ENCODE measurements around the gene RANGAP1.

RANGAP1 gene

DNA sequence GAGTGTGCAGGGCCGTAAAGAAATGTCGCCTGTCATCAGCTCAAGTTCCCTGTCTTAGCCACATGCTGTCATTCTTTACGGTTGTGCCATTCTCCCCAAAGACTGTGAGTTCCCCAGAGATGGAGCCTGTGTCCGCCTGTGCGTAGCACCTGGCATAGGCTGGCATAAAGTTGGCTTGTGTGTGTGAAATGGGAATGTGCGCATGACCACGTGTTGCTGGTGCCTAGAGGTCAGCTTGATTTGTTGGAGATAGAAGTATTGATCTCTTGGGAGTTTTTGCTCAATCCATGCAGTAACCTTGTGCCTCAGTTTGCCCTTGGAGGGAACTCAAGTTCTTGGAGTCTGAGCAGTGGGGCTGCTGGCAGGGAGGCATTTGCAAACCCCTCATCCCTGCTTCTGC is 54.6 kb downstream of the RANGAP1 start:
- DNase-seq: no peak

DNA sequence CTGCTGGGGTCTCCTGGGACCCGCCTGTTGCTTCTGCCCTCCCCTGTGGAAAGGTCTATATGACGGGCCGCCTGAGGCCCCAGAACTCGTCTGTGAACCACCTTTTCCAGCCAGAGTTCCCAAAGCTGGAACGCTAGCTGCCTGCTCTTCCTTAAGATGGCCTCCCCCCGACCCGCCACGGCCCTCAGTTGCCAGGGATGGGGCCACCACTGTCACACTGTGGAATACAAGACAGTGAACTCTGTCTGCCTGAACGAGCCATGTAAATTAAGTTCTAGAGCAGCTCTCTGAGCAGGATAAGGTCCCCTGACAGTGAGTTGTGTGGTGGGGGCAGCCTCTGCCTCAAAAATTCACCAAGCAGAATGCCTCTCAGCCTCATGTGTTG is 55.6 kb downstream of the RANGAP1 start:
- DNase-seq: no peak

GRCh38 chr22:41229730-41230400 is 56.1 kb downstream of the RANGAP1 start:
- no peak for DNase-seq

GRCh38 chr22:41229215-41229614 is 56.8 kb downstream of the RANGAP1 start:
- DNase-seq: no peak

DNA sequence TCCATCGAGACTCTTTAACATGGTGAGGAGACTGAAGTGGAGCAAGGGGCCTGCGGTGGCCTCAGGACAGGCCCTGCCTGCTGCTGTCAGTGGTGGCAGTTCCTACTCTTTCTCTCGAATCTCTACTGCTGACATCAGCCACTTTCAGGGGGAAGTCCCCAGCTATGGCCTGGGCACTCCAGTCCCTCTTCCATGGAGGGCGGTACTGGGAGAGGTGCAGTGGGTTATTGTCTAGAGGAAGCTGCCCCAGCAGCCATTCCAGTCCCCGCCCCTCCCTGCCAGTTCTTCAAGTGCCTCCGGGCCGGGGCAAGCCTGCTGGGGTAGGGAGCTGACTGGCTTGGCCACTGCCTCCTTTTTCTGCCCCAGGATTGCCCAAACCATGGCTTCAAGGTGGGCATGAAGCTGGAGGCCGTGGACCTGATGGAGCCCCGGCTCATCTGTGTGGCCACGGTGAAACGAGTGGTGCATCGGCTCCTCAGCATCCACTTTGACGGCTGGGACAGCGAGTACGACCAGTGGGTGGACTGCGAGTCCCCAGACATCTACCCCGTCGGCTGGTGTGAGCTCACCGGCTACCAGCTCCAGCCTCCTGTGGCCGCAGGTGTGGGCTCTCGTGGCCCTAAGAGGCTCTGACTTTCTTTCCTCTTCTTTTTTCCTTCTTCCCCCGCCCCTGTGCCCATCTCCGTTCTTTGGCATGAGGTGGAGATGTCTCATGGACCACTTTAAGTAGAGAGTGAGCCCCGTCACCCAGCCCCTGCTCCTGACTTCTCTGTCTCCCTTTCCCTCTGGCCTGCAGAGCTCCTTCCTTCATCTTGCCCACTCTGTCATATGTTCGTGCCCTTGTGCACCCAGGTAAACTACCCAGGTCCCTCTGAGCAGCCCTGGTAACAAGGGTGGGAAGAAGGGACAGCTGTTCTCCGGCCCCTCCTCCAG is 59.0 kb downstream of the RANGAP1 start:
- DNase-seq: no peak

GRCh38 chr22:41223535-41223934 is 62.5 kb downstream of the RANGAP1 start:
- DNase-seq: no peak

- no peak for DNase-seq
Measured at GRCh38 chr22:41222846-41223507, 63.0 kb downstream of the RANGAP1 start.

DNA sequence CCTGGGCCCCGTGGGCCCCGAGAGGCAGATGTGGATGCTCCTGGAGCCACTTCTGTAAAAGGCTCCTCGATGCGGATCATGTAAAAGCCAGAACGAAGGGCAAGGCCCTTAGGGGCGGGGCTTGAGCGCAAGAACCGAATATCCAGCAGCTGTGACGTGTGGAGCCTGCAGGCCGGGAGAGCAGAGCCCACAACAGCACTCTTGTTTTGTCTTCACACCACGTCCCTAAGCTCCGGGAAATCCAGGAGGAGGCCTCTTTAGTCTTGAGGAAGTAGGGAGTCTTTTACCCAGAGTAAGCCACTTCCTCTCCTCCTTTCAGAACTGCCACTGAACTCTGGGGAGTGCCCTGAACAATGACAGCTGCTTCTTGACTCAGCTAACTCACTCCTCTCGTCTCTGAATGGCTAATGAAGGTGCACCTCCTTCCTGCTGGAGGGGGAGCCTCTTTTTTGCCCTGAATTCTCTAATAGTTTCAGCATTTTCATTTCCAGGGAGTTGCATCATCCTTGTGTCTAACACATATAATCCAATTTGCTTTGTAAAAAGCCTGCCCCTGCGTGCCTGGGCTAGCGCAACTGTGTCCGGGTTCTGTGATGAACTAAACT is 68.3 kb downstream of the RANGAP1 start:
- DNase-seq: peak; percentile 44

DNA sequence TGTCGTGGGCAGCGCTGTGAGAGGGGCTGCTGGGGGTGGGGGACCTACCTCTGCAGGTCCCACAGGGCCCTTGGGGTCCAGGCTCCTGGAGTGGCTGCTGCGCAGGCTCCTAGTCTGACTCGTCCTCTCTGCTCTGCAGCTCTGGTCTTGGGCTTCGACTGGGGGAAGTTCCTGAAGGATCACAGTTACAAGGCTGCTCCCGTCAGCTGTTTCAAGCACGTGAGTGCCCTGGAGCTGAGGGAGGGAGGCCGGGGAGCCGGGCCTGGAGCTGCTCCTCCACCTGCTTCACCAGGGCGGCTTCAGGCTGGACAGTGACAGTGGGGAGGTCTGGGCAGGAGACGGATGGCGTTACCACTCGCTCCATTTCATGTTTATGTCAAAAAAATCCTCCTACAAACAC is 69.0 kb downstream of the RANGAP1 start:
- no peak for DNase-seq

- no peak for DNase-seq
Measured at GRCh38 chr22:41215926-41216325, 70.1 kb downstream of the RANGAP1 start.

DNA sequence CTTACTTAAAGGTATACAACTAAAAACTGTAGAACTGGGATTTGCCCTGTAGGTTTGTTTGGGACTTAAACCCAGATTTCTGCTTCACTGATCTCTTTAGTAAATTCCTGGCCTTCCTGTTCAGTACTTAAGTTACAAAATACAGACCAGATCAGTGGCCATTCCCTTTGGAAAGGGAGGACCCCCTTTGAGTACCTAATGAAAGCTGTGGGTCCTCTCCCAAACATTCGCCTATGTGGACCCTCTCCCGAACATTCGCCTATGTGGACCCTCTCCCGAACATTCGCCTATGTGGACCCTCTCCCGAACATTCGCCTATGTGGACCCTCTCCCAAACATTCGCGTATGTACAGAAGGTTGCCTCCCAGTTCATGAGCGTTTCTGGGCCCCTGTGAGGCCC is 70.6 kb downstream of the RANGAP1 start:
- DNase-seq: no peak

- no peak for DNase-seq
Measured at GRCh38 chr22:41206719-41207118, 79.3 kb downstream of the RANGAP1 start.

GRCh38 chr22:41204992-41205900 is 80.7 kb downstream of the RANGAP1 start, which contains the start of gene L3MBTL2:
Gene L3MBTL2, plus strand, starts transcription at chr22:41205312. Its CDS starts 51 bp downstream, at chr22:41205363.
- peak; percentile 97 for DNase-seq

DNA sequence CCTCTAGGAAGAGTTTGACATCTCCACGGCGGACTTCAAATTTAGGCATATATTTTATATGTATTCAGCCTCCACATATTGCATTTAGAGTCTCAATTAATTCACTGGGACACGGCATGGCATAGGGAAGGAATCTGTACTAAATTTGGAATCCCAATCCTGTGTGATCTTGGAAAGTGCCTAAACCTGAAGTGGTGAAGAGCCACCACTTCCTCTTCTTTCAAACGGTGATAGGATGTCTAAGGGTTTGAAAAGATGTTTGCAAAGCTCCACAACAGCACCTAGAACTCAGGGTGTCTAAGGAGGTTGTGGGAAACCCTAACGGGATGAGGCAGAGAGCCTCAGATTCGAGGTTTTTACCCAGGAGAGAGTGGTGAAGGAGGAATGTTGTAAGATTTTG is 81.9 kb downstream of the RANGAP1 start:
- DNase-seq: no peak

GRCh38 chr22:41203118-41203517 is 82.9 kb downstream of the RANGAP1 start:
- no peak for DNase-seq

GRCh38 chr22:41201141-41201540 is 84.8 kb downstream of the RANGAP1 start:
- DNase-seq: no peak

- peak; percentile 71 for DNase-seq
Measured at GRCh38 chr22:41198027-41198580, 87.9 kb downstream of the RANGAP1 start.

DNA sequence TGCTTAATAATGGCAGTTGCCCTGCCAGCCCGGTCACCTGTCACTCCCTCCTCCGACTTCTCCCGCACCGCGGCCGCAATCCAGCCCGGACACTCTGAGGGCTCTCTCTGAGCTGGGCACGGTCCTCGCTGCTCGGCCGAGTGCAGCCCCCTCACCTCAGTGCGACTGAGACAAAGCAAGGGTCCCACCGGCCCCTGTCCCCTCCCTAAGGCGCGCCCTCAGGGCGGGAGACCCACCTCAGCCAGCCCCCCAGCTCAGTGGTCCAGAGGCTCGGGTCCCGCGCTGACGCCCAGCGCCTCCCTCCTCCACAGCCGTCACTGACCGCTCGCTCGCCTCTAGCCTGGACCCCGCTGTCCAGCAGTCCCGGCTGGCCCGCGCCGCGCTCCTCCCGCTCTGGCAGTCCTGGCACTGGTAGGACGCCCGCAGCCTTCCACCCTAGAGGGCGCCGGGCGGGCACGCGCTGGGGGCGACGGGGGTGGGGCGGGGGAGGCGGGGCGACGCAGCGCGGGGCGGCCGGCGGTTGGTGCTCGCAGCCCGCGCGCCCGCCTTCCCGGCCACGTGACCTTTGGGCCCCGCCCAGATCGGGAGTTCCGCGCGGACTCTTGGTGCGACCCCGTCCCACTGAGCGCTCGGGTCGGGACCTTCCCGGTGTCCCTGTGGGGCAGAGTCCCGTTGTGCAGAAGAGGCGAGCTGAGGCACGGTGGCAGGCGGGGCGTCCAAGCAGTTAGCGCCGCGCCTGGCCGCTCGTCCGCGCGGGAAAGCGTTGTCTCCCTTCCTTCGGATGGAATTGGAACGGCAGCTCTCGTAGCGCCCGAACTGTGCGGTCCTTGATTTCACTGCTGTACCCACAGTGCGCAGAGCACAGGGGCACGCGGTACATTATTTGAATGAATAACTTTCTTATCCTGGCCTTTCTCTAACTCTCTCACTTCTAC is 88.7 kb downstream of the RANGAP1 start:
- peak; percentile 92 for DNase-seq
